Sciatic nerve (tissue), 2 donors: Measurements from ENCODE around the gene BRD3. TPM values are rescaled to one million over a fixed set of nuclear protein-coding genes. Genes with fewer than 3 reads are reported as not detected.

Experiments used
- ATAC-seq: fragments of 200-7000 bp; cut with Tn5 transposase; one replicate; pipeline ENCODE4 v1.9.1; 2020; ENCODE audit warnings: mild to moderate bottlenecking, moderate library complexity
- DNase-seq: peaks from one replicate; pipeline ENCODE4 v3.0.0-alpha.2; 2020; ENCODE audit warnings: low spot score
- intact Hi-C: fragments of 100-400 bp; cut with DNase I; formaldehyde crosslinking; loops from one replicate; pipeline ENCODE4 v1.14.2; 2022
- total RNA-seq: library from RNA; stranded (reverse); fragmentation: NEBNext Ultra II Directional; extraction: Animal tissue kit (Norgen Biotek cat#: 25700); gene quantifications from one replicate; pipeline ENCODE4 v1.2.1, GENCODE V29; 2021
- donor health status: DM: no; HTN: no; CAD: no.
- donor health status: DM: no; HTN: no; CAD: no.

BRD3 gene
- total RNA-seq, 1 donor from 2014 or later = 54.4 TPM

GRCh38 chr9:134029248-134030226 is 38.3 kb downstream of the BRD3 start:
- ATAC-seq (no peak), DNase-seq (peak; percentile 55)
- intact Hi-C loops = loop anchor here (5.0 kb wide), 1 partner anchor 108 kb away; the partner anchor contains the start of gene WDR5

GRCh38 chr9:134028575-134029247 is 39.1 kb downstream of the BRD3 start:
- peak; percentile 53 for DNase-seq

GRCh38 chr9:134028076-134028475 is 39.8 kb downstream of the BRD3 start:
- no peak for ATAC-seq
- no peak for DNase-seq
- intact Hi-C loops = loop anchor here (5.0 kb wide), 1 partner anchor 109 kb away; the partner anchor contains the start of gene WDR5

More at GRCh38 chr9:134028575-134029247, 39.1 kb downstream of the BRD3 start:
- intact Hi-C loops = loop anchor here (5.0 kb wide), 1 partner anchor 109 kb away; the partner anchor contains the start of gene WDR5
- ATAC-seq = no peak

GRCh38 chr9:134027561-134027960 is 40.3 kb downstream of the BRD3 start:
- no peak for ATAC-seq
- no peak for DNase-seq
- intact Hi-C loops = loop anchor here (5.0 kb wide), 1 partner anchor 110 kb away; the partner anchor contains the start of gene WDR5

GRCh38 chr9:134026981-134027380 is 40.8 kb downstream of the BRD3 start:
- ATAC-seq (no peak), DNase-seq (peak; percentile 59)
- intact Hi-C loops = loop anchor here (5.0 kb wide), 1 partner anchor 110 kb away; the partner anchor contains the start of gene WDR5

DNA sequence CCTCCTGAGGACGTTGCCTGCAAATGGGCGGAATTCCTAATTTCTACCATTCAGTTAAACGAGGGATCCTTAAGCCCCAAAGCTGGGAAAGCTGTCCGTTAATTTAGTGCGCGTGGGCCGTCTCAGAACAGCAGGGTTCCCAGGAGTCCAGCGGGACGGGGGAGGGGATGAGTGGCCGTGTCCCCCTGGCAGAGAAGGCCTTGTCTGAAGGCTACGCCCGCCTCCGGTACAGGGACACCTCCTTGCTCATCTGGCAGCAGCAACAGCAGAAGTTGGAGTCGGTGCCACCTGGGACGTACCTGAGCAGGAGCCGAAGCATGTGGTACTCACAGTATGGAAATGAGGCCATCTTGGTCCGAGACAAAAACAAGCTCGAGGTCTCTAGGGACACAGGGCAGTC is 41.2 kb downstream of the BRD3 start:
- DNase-seq = no peak
- intact Hi-C loops = loop anchor here (5.0 kb wide), 1 partner anchor 111 kb away; the partner anchor contains the start of gene WDR5

GRCh38 chr9:134025606-134026541 is 42.0 kb downstream of the BRD3 start:
- ATAC-seq (no peak), DNase-seq (no peak)
- intact Hi-C loops = loop anchor here (5.0 kb wide), 1 partner anchor 111 kb away; the partner anchor contains the start of gene WDR5

More for the DNA sequence above, 41.2 kb downstream of the BRD3 start:
- ATAC-seq = no peak

- ATAC-seq (peak; percentile 98), DNase-seq (peak; percentile 97)
- intact Hi-C loops = loop anchor here (5.0 kb wide), 1 partner anchor 112 kb away; the partner anchor contains the start of gene WDR5
Observed at GRCh38 chr9:134024828-134025605, 42.8 kb downstream of the BRD3 start, which contains the start of gene BRD3OS. BRD3OS (plus strand) TSS chr9:134025481; CDS start chr9:134026748, 1,267 bp downstream.

DNA sequence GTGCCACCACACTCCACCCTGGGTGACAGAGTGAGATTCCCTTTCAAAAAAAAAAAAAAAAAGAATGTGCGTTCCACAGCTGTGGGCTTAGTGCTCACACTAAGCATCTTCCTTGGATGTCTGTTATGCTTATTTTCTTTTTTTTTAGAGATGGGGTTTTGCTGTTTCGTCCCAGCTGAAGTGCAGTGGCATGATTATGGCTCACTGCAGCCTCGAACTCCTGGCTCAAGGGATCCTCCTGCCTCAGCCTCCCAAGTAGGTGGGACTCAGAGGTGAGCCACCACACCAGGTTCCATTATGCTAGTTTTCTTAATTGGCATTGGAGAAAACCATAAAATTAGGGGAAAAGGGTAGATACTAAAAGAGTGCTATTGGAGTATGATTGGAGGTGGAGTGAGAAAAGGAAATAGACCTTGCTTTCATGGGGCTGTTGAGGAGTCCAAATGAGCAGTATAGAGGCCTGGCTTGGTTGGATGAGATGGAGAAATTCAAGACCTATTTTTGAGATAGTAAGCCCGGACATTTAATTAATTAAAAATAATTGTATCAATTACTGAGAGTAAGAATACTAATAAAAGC is 43.5 kb downstream of the BRD3 start:
- ATAC-seq (peak; percentile 0), DNase-seq (no peak)
- intact Hi-C loops = no loop called here

- ATAC-seq (no peak), DNase-seq (no peak)
- intact Hi-C loops = no loop called here
Observed at GRCh38 chr9:134014946-134015345, 52.9 kb downstream of the BRD3 start.

GRCh38 chr9:134011401-134011800 is 56.4 kb downstream of the BRD3 start:
- ATAC-seq (no peak), DNase-seq (no peak)
- intact Hi-C loops = no loop called here

- DNase-seq = no peak
- intact Hi-C loops = no loop called here
- ATAC-seq = no peak
Observed at GRCh38 chr9:134010310-134011173, 57.3 kb downstream of the BRD3 start.

DNA sequence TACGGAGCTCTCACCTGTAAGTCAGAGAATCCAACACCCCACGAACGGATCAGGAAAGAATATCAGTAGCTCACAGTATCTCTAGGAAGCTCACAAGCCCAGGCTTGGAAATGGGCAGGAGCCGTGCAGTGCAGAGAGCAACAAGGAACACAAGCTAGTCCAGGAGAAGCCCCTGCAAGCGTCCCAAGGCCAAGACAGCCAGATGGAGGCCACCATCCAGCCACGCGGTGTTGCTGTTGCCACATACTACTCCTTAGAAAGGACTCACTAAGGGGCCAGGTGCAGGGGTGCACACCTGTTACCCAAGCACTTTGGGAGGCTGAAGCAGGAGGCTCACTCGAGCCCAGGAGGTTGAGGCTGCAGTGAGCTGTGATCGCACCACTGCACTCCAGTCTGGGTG is 60.3 kb downstream of the BRD3 start:
- ATAC-seq (no peak), DNase-seq (no peak)
- intact Hi-C loops = no loop called here

DNA sequence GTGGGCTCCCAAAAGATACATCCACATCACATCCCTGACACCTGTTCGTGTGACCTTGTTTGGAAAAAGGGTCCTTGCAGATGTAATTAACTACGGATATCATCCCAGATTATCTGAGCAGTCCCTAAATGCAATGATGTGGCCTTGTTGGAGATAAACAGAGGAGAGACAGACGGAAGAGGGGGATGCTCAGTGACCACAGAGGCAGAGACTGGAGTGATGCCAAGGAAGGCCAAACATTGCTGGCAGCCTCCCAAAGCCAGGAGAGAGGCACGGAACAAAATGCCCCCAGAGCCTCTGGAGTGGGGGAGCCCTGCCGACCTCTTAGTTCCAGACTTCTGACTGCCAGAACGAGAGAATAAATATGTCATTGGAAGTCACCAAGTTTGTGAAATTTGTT is 60.7 kb downstream of the BRD3 start:
- no peak for ATAC-seq
- no peak for DNase-seq

DNA sequence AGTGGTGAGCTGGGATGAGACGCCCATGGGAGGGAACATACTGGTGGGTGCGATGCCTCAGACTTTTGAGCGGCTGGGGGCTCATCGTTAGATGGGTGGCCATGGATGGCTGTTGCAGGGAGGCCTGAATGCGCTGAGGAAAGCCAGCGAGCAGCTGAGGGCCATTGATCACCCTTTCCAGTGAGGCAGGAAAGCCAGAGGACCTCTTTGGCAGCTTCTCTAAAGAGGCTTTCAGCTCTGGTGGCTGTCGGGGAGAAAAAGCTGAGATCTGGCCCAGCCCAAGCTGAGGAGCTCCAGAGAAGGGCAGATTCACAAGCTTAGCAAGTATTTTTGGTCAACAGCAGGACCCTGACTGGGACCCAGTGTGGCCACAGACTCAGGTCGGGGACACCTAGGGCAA is 62.4 kb downstream of the BRD3 start:
- DNase-seq (no peak), ATAC-seq (no peak)
- intact Hi-C loops = no loop called here

More for the DNA sequence above, 60.7 kb downstream of the BRD3 start:
- intact Hi-C loops = no loop called here

- DNase-seq = no peak
- no peak for ATAC-seq
- intact Hi-C loops = no loop called here
Observed at GRCh38 chr9:134004881-134005280, 62.9 kb downstream of the BRD3 start.
